GM18502 (cell line): Measurements from ENCODE around the gene MLEC.
A peak's percentile ranks its signal among the peaks of the same experiment; 100 is the strongest.
"Not testable (repeated sequence)": the region's sequence is repeated elsewhere in the genome, so short reads cannot be mapped to it uniquely, and the experiment has no call there.

ENCODE experiments used
- ATAC-seq: cut with Tn5 transposase; IDR thresholded peaks from one replicate; pipeline ENCODE4 v1.9.1; 2021; ENCODE audit warnings: mild to moderate bottlenecking; ENCODE audit not compliant: unreplicated experiment, poor library complexity

MLEC gene

DNA sequence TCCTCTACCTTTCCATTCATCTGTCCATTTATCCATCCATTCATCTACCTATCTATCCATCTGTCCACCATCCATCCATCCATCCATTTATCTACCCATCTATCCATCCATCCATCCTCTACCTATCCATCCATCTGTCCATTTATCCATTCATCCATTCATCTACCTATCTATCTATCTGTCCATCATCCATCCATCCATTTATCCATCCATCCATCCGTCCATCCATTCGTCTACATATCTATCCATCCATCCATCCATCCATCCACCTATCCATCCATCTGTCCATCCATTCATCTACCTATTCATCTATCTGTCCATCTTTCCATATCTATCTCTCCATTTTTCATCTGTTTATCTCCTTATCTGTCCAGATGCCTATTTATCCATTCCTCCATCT lies 25.5 kb upstream of the MLEC start:
- ATAC-seq, result no peak

GRCh38 chr12:120662879-120663278 lies 24.1 kb upstream of the MLEC start:
- peak; percentile 82 for ATAC-seq

DNA sequence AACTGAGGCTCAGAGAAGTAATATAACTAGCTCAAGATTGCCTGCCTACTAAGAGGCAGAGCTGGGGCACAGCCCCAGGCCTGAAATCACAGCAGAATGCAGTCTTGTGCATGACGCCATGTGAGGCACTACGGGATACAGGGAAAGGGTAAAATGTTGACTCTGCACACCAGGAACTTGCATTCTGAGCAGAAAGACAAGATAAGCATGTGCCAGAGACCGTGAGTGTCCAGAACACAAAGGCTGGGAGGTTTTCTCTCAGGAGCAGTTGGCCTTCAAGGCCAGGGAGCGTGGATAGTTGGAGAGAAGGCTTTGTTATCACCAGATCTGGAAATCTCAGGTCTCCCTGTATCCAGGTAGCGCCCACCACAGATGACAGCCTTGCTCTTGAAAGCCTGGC lies 23.2 kb upstream of the MLEC start:
- no peak for ATAC-seq

GRCh38 chr12:120666571-120667390 lies 20.2 kb upstream of the MLEC start:
- ATAC-seq, result no peak

DNA sequence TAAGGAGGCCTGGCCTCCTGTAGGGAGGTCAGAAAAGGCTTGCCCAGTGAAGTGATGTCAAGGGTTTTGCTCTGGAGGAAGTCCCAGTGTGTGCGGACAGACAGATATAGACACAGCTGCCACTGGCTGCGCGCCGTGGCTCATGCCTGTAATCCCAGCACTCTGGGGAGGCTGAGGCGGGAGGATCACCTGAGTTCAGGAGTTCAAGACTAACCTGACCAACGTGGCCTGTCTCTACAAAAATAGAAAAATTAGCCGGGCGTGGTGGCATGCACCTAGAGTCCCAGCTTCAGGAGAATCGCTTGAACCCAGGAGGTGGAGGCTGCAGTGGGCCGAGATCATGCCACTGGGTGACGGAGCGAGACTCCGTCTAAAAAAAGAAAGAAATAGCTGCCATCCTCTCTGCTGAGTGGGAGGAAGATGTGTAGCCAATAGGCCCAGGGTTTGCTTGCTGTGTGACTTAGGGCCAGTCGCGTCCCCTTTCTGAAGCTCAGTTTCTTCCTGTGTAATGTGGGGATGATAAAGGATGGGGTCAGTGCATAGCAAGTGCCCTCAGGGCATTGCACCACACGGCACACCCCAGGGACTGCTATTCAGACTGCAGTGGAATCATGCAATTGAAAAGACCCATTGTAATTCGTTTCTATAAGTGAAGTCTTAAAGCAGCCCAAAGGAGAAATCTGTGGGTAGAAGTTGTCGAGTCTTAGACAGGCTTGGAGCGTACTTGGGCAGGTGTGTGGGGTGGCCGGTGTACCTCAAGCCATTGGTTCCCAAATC lies 18.7 kb upstream of the MLEC start:
- no peak for ATAC-seq

DNA sequence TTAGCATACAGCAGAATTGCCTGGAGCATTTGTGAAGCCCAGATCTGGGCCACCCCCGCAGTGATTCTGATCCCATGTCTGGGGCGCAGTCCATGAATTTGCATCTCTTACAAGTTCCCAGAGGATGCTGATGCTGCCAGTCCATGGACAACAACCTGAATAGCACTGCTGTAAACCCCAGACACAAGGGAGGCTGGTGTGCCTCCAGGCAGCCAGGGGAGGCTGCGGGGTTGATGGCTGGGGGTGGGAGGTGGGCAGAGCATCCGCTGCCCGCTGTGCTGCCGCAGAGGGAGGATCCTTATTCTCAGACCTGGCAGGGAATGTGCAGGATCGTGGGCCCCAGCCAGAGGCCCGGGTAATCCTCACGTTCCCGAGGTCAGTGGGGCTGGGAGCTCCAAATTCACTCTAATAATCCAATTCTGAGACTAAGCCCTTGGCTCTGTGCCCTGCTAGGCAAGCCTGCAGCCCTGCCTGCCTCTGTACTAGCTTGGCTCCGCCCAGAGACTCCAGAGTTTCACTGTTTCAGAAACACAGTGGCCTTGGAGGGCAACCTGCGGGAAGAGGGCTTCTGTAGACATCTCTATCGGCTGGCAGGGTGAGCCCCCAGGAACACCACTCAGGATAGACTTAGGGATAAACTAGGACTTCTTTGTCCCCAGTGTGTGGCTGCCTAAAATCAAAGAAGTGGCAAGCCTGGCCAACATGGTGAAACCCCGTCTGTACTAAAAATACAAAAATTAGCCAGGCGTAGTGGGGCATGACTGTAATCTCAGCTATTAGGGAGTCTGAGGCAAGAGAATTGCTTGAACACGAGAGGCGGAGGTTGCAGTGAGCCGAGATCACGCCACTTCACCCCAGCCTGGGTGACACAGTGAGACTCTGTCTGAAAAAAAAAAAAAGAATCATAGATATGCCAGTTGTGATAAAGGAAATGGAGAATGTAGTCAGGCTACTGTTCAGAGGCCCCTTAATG lies 17.8 kb upstream of the MLEC start:
- peak; percentile 65 for ATAC-seq

DNA sequence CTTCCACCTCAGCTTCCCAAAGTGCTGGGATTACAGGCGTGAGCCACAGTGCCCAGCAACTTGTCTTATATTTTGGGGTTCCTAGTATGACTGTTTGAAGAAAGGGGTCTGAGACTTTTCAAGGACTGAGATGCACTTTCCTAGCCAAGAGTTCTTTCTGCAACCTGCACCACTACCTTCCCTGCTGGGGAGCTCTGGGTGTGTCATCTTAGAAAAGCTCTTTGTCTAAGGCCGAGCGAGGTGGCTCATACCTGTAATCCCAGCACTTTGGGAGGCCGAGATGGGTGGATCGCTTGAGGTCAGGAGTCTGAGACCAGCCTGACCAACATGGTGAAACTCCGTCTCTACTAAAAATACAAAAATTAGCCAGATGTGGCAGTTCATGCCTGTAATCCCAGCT lies 16.7 kb upstream of the MLEC start:
- ATAC-seq, result not testable (repeated sequence)

- ATAC-seq, result no peak
Measured at GRCh38 chr12:120670667-120671066, 16.3 kb upstream of the MLEC start.

- no peak for ATAC-seq
Measured at GRCh38 chr12:120674097-120674636, 12.8 kb upstream of the MLEC start.

- ATAC-seq, result peak; percentile 56
Measured at GRCh38 chr12:120677765-120678473, 9.0 kb upstream of the MLEC start.

DNA sequence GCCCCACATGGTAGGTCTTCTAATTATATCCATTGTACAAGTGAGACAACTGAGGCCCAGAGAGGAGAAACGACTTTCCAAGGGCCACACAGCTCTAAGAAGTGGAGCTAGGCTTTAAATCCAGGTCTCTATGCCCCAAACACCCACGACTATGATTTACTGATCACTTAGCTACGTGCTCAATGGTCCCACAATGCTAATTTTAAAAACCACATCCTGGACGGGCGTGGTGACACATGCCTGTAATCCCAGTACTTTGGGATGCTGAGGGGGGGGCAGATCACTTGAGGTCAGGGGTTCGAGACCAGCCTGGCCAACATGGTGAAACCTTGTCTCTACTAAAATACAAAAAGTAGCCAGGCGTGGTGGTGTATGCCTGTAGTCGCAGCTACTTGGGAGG lies 8.4 kb upstream of the MLEC start:
- peak; percentile 30 for ATAC-seq

- ATAC-seq, result no peak
Measured at GRCh38 chr12:120680165-120680738, 6.7 kb upstream of the MLEC start.

DNA sequence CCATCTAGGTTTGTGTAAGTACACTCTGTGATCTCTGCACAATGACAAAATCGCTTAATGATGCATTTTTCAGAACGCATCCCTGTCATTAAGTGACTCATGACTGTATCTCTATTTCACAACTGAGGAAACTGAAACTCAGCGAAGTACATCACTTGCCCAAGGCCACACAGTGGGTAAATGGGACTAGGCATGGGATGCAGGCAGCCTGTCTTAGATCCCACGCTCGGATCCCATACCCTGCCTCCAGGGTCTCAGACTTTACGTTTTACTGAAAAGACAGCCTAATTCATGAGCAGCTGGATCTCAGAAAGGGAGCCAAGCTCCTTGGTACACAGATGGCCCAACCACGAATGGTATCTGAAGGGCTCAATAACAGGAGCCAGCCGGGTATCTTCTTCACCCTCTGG lies 2.4 kb upstream of the MLEC start:
- no peak for ATAC-seq

DNA sequence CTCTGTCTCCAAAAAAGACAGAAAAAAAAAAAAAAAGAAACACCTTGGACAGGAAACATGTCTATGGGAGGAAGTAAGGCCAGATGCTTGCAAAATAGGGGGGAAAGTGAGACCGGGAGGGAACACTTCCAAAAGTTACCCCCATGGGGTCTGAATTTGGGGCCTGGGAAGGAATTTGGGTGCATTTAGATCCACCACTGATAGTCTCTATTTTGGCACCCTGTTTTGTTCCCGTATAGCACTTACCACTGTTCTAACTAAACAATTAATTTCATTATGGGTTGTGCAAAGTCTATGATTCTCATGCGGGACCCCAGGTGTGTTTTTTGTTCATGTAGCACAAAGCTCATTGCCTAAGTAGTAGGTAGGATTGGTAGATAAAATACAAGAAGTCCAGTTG lies 1.4 kb upstream of the MLEC start:
- no peak for ATAC-seq

DNA sequence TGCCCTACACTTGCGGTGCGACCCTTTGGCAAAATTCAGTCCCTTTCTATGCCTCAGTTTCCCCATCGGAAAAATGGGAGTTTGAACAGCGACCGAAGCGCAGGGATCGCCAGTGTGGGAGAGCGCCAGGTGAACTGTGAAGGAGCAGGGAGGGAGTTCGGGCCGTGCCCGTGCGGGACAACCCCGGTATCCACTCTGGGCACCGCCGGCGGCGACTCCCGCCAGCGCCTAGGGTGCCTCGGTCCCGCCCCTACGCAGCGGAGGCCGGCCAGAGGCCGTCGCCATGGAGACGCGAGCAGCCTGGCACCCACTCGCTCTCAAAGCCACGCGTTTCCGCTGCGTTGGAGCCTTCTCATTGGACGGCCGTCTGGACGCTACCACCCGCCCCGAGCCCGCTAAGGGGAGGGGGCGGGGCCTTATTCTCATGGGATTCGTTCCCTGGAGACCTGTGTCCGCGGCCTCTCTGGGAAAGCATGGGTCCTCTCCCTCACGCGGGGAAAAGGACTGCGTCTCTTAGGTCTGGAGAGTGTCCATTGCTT lies 729 bp upstream of the MLEC start:
- ATAC-seq, result peak; percentile 75

DNA sequence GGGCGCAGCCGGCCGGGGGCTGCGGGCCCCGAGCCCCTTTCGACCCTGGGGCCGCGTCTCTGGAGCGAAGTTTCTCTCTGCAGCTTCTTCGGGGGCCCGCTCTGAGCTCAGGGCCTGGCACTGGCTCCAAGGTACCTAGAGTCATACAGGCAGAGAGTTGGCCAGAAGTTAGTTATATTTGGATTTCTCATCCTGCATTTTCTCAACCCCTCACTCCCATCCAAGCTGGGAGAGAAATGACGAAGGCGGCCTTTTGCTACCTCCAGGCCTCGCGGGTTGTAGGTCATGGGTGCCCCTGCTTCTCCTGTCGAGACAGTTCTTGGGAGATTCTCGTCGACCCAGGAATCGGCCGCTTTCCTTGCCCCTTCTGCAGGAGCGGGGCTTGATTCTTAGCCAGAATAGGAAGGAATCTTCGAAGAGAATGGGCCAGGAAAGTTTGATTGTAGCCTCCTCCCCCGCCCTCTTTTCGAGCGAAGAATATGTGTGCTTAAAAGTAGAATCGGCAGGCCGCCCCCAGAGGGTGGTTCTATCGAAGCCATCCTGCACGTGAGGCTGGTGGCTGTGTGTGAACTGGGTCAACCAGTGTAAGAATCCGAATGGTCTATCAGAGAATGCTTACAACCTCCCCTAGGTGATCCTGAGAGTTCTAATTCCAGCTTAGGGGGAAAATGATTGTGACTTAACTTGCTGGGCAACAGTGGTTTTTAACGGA lies 785 bp downstream of the MLEC start:
- ATAC-seq, result no peak

DNA sequence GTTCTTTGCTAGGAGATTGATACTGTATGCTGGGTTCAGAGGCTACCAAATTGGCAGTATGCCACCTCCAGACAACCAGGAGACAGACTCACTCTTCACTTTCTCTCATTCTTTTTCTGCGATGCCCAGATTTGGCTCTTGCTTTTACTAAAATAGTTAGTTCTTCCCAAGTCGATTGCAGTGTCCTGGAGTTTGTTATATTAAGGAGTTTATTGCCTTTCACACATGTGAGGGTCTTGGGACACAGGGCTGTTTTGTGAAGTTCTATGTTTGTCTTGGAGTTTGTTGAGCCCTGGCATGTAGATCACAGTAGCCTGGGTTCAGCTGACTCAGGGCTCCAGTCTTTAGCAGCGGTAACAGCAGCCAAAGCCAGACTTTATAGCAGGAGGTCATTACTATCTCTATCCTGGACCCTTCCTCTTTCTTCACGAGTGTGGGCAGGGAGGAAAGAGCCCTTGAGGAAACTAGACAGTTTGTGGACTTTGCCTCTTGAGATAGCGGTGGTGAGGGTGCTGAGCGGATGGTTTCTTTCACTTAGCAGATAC lies 1.6 kb downstream of the MLEC start:
- ATAC-seq, result no peak

DNA sequence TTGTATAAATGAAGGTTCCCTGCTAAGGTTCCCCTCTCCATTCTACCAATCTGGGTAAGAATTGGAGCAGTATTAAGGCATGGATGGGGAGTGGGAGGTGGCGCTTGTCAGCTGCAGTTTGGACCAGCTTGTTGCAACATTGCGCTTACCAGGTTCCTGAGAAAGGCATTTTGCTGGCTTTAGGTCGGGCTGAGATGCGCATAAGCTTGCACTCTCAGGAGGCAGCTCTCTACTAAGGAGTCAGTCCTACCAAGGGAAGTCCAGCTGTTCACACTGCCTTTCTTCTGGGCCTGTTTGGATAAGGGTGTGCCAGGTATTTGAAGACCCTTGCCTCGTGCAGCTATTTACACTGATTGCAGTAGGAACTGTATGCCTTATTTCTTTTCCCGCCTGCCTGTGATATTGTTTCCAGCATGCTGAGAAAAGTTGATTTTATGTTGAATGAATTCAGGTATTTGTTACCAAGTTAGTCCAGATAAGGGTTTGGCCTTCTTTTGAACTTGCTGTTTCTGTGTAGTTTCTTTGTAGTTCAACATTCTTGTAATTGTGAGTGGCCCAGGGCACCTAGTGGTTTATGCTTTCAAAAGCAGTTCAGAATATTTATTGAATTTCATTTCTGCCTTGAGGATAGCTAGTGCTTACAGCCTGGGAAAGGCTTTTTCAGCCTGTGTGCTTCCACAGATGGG lies 2.6 kb downstream of the MLEC start:
- no peak for ATAC-seq
